Jurkat, Clone E6-1 (cell line): ENCODE data around the gene AHI1.
A peak's percentile ranks its signal among the peaks of the same experiment; 100 is the strongest.
"Not testable (repeated sequence)": the region's sequence is repeated elsewhere in the genome, so short reads cannot be mapped to it uniquely, and the experiment has no call there.

ENCODE experiments used
- DNase-seq: peaks from one replicate; pipeline ENCODE4 v3.0.0-alpha.2; 2011; ENCODE audit warnings: low read depth, low spot score
- H3K4me3 ChIP-seq: 2 replicates; pipeline ENCODE4 v1.5.1; 2011; ENCODE audit warnings: mild to moderate bottlenecking, low read length, control low read depth, moderate library complexity

AHI1 gene

DNA sequence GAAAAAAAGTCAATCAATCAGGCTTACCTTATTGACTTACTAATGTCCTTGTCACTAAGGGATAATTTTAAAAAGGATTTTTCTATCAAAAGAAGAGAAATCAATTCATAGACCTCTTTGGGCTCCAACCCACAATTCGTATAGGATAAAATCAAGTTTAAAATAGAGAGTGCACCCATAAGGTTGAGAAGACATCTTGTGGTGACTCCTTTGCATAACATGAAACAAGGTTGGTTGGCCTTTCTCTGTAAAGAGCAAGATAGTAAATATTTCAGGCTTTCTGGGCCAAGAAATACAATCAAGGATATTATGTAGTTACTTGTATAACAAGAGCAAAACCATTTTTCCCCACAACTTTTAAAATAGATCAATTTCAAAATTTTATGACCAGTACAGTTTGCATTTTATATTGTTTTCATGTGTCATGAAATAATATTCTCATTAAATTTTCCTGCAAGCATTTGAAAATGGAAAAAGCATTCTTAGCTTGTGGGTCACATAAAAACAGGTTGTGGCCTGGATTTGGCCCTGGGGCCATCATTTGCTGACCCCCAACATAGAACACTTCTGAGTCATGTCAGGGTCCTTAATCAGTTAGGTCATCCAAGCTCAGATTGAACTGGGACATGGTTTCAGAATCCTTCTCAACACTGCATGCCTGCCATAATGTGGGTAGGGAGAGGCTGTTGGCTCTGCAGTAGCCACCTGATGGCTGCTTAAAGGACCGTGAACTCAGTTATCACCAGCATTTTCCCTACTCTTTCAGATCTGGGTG lies 239.7 kb downstream of the AHI1 start:
- no peak overlapping the region for H3K4me3 ChIP-seq
- peak; percentile 68 for DNase-seq

DNA sequence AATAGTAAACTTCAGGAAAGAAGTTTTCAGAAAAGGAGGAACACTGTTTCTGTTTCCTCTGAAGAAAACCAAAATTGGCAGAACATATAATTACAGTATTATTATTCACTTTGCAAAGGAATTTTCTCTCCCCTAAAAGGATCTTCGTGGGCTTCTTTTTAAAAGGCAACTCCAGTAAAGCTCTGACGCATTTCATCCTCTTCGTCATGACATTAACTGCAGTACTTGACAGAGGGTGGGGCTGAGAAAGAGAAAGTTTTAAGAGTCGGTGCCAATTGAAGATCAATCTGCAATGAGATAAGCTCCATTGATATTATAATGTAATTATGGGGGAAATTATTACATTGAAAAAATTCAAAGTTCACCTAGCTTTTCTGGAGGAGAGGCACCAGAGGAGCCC lies 240.7 kb downstream of the AHI1 start:
- DNase-seq, result no peak

DNA sequence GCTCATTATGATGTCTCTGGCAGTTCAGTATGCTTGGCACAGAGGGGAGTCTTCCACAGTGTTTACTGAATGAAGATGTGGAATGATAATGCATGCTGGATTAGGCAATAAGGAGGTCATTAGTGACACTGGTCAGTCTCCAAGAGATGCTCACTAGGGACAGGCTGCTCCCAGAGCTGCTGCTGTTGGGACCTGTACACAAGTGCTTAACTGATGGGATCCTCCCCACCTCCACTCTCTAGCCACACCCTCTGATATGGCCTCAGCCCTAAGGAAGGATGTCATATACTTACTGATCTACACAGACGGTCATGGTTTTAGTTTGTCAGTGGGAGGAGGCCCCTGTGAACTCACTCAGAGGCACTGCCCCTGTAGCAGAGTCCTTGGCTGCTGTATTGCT lies 243.1 kb downstream of the AHI1 start:
- H3K4me3 ChIP-seq, result no peak overlapping the region
- no peak for DNase-seq

More for the DNA sequence above, 240.7 kb downstream of the AHI1 start:
- no peak overlapping the region for H3K4me3 ChIP-seq

DNA sequence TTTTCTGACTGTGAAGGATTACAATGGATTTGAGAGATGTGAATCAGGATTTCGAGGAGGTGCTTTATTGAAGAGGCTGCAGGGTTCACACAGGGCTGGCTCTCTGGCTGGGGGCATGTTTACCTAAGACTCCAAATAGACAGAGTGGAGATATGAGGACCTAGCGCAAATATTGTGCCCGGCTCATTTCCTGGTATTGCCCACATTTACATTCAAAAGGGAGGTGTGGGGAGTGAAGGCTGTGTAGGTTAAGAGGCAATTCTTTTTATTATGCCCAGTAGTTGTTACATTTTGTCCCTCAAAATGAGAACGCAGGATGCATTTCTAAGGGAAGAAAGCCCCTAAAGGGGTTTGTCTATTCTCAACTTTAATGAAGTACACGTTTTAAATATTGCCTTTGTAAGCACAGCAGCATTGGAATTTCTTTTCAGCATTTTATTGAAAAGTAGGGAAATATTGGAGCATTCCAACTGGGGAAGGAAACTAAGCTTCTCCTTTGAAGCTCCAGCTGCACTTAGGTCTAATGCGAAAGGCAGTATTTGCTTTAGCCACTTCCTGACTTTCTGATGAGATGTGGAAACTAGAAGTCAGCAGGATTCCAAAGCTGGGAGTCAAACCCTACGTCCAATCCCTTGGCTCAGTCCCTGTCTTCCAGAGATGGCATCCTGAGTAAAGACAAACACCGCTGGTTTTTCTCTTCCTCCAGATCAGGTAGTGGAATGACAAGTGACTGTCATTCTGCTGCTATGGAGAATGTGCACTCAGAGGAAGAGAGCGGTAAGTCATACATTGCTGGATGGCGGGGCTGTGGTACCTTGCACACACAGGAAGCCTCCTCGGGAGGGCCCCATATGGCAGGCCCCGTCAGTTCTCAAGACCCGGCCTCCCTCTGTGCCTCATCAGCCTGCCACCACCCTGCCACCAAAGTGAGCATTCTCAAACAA lies 245.8 kb downstream of the AHI1 start:
- H3K4me3 ChIP-seq, result no peak overlapping the region
- peak; percentile 75 for DNase-seq

DNA sequence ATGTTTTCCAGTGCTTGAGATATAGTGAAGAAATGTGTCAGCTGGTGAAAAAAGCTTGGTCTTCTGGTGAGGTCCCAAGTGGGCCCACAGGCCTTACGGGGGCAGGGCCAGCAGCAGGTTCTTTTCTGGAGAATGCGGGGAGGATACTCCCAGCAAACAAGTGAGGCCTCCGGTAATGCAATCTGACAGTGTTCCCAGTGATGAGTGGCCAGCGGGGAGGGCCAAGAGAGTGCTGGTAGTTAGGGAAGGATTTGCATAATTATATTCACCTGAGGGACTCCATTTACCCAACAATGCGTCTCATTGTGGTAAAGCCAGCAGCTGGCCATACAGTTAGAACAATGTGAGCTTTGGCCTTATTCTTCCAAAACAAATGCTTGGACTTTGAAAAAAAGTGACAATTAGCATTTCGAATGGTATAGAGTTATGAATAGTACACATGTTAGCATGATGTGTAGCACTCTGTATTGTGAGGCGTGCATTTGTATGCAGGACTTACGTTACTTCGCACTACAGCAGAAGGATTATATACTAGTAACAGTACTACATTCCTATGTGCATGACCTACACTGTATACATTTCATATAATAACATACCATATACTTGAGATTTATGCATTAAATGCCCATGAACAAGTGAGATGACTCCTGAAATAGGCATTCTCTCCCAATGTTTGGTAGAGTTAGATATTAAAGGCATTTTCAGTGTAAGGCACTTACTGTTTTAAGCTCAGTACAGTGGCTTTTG lies 246.6 kb downstream of the AHI1 start:
- no peak for DNase-seq

DNA sequence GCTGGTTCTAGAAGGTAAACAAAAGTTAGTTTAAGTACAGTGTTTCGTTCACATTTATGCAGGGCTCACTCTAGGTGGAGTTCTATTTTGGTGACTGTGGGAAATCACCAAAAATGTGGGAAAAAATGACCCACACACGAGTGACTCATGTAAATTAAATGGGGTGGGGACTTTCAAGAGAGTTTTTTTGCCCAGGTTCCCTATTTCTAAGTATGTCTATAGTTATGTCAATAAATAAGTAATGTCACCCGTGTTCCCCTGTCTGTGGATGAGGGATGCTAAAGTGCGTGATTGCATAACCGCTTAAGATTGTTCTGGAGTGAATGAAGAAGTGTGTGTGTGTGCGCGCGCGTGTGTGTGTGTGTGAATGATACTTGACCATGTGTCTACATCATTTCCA lies 247.3 kb downstream of the AHI1 start:
- no peak overlapping the region for H3K4me3 ChIP-seq
- no peak for DNase-seq

More for the DNA sequence above, 246.6 kb downstream of the AHI1 start:
- H3K4me3 ChIP-seq, result no peak overlapping the region

DNA sequence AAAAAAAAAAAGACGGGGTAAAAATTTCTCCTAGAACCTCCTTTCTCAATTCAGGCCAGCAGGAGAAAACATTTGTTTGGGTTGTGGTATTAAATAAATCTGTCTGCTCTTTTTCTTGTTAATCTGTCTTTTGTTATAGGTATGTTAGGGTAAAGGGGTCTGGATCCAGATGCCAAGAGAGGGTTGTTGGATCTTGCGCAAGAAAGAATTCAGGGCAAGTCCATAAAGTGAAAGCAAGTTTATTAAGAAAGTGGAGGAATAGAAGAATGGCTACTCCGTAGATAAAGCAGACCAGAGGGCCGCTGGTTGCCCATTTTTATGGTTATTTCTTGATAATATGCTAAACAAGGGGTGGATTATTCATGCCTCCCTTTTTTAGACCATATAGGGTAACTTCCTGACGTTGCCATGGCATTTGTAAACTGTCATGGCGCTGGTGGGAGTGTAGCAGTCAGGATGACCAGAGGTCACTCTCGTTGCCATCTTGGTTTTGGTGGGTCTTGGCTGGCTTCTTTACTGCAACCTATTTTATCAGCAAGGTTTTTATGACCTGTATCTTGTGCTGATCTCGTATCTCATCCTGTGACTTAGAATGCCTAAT lies 251.0 kb downstream of the AHI1 start:
- not testable (repeated sequence) for H3K4me3 ChIP-seq, DNase-seq

DNA sequence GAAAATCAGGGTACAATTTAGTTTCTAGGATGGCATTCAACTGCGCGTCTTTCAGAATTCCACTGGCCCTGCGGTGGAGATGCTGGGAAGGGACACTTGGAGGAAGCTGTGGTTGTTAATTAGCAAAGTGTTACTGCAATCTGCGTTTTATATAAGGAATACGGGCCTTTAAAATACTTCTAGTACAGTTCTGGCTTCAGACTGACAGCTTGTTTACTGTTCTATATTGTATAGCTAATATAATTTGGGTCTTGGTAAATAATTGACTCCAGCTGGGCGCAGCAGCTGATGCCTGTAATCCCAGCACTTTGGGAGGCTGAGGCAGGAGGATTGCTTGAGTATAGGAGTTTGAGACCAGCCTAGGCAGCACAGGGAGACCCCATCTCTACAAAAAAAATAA lies 252.7 kb downstream of the AHI1 start:
- DNase-seq, result no peak
- H3K4me3 ChIP-seq, result no peak overlapping the region

DNA sequence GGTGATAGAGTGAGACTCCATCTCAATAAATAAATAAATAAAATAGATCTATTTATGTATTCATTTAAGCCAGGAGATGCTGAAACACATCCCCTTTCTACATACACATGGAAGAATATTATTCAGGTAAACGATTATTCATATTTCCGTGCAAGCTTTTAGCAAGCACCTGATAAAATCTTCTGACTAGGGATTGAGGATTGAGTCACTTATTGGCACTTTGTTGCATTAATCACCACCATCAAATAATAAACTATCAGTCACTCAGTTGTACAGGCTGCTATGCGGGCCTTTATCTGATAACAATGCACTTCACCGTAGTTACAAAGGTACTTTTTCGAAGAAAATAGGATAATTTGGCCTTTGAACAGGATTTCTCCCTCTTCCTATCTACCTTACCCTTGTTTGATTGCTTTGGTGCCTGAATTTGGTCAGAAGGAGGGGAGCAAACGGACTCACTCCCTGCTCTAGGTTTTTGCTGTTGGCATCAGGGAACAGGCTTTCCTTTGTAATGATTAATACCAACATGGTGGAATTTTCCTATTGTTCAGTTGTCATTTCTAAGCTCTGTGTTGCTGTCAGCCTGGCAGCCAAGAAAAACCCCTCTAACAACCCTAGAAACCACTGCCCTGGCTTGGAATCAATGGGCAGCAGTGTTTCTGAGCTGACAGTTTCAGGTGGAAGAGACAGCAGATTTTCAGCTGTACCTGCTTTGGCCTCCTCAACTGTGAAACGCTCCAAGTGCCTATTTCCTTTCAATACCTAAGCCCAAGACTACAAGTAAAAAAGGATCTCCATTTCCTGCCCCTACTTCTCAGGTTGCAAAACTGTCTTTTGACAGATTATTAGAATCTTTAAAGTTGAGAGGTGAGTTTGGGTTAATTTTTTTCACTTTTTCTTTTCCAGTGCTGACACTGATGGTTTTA lies 253.4 kb downstream of the AHI1 start:
- DNase-seq, result no peak
- no peak overlapping the region for H3K4me3 ChIP-seq

DNA sequence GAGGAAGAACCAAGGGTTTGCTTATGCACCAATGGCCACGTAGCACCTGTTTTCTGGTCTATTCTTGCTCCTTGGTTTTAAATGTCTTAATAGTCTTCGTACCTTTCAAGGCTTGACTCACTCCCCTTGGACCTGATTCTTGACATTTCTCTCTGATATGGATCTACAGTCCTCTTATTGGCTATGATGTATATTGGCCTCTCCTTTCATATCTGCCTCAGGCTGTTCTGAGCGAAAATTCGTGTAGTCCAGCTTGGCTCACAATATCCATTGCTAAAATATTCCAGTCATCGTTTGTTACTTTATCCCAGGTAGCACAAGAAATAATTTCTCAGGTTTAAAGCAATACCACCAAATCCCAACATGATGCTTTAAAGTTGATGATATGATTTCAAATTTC lies 256.8 kb downstream of the AHI1 start:
- DNase-seq, result no peak
- no peak overlapping the region for H3K4me3 ChIP-seq

DNA sequence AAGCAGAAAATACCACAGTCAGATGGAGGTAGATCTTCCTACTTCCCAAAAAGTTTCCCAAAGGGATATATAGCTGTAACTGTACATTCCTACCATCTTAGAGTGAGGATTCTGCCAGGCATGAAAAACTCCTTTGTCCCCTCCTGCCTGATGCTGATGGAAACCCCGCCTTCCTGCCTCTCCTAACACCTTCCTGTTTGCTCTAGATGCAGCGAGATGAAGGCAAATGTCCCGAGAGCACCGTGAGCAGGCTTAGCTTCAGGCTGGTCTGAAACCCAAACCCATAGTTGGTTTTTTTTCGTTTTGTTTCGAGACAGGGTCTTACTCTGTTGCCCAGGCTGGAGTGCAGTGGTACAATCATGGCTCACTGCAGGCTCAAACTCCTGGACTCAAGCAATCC lies 260.8 kb downstream of the AHI1 start:
- peak; percentile 53 for DNase-seq
- no peak overlapping the region for H3K4me3 ChIP-seq

DNA sequence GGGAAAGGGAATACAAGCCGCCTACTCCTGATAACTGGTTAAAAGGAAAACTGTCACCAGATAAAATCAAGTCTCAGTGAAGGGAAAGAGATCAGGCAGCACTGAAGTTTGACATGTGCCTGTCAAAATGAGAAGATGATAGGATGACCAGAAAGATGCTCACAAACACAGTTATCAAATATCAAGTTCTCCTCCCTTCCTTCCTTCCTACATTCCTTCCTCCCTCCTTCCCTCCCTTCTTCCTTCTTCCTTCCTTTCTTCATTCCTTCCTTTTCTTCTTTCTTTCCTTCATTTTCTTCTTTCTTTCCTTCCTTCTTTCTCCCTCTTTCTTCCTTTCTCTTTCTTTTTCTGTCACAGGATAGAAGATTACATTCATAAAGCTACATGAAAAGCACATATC lies 261.2 kb downstream of the AHI1 start:
- no peak overlapping the region for H3K4me3 ChIP-seq
- no peak for DNase-seq

DNA sequence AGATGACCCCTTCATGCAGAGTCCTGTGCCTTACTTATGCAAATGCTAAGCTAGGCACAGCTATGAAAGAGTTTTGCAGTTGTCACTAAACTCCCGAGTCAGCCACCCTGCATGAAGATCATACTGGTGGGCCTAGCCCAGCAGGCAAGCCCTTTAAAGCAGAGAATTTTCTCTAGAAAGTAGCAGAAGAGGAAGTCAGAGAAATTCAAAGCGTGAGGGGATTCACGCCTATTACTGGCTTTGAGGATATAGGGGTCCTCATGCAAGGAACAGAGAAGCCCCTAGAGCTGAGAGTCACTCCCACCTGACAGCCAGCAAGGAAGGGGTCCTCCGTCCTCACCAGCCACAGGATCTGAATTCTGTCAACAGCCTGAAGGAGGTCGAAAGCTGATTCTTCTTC lies 261.8 kb downstream of the AHI1 start:
- H3K4me3 ChIP-seq, result no peak overlapping the region
- DNase-seq, result no peak

DNA sequence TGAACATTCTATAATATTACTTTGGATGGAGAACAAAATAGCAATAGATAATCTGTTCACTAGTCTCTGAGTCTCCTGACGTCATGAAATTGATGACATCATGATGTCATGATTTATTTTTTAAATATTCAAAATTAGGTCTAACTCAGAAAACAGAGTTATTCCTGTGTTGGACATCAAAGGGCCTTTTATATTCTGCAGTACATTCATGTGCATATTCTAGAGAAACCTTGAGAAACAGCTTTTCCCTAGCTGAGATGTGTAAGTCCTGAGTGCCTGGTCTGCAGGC lies 263.1 kb downstream of the AHI1 start:
- H3K4me3 ChIP-seq, result no peak overlapping the region
- no peak for DNase-seq

DNA sequence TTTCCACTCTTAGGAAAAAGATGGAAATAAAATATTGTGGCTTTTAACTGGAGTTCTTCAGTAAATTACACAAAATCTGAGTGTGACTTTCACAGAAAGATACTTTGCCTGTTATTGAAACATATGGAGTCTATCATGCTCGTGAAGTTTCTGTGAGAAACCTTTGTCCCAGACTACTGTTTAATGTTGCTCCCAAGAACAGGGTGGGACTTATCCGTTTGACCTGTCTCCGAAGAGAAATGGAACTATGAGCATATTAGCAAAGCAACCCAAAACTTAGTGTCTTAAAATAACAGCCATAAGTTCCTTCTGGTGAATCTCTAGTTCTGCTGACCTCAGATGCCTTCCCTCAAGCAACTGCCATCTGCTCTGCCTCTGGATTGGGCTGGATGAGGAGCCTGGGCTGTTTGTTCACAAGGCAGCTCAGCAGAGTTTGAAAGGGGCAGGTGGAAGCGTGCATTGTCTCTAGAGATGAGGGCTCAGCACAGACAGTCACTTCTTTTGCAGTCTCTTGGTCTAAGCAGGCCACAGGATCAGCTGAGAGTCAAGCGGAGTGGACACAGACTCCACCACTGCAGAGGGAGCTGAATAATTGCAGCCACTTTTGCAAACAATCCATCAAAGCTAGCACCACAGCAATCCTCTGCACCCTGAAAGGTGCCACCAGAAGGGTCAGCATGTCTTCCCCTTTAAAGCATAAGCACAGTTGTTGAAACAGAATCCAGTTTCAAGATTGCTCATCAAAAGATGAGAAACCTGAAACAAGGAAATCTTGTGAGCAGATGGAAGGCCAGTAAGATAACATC lies 263.7 kb downstream of the AHI1 start:
- DNase-seq, result no peak
- no peak overlapping the region for H3K4me3 ChIP-seq
